HepG2 (cell line): Measurements from ENCODE around the gene THADA. TPM values are rescaled to one million over a fixed set of nuclear protein-coding genes. Genes with fewer than 3 reads are reported as not detected.

Experiments used
- DR1 ChIP-seq: sonication (generic); formaldehyde crosslinking; IDR thresholded peaks from 2 replicates; pipeline ENCODE4 v1.8.0; 2021; ENCODE audit warnings: mild to moderate bottlenecking, missing genetic modification reagents, inconsistent platforms
- HIC2 ChIP-seq: sonication (generic); formaldehyde crosslinking; IDR thresholded peaks from 2 replicates; pipeline ENCODE4 v1.9.0; 2022; ENCODE audit warnings: low read depth, missing genetic modification reagents
- HMGA1 ChIP-seq: sonication (generic); formaldehyde crosslinking; conservative IDR thresholded peaks from 2 replicates; pipeline ENCODE4 v1.4.0; 2020; ENCODE audit warnings: missing genetic modification reagents
- HNRNPH1 ChIP-seq: fragments of 200-400 bp; formaldehyde crosslinking; optimal IDR thresholded peaks from 2 replicates; pipeline ENCODE3; 2017; ENCODE audit warnings: mild to moderate bottlenecking, low read depth, low read length
- HNRNPUL1 ChIP-seq: fragments of 200-400 bp; formaldehyde crosslinking; IDR thresholded peaks from 2 replicates; pipeline ENCODE4 v1.6.1; 2017; ENCODE audit warnings: low read depth, mild to moderate bottlenecking, low read length, moderate library complexity
- MAX ChIP-seq: IDR thresholded peaks from 2 replicates; pipeline ENCODE4 v1.6.1; 2012; ENCODE audit warnings: inconsistent platforms
- MYPOP ChIP-seq: sonication (generic); formaldehyde crosslinking; IDR thresholded peaks from 2 replicates; pipeline ENCODE4 v1.8.1; 2023; ENCODE audit warnings: mild to moderate bottlenecking, moderate library complexity, missing genetic modification reagents
- NFE2L2 ChIP-seq: fragments of 150-350 bp; IDR thresholded peaks from 2 replicates; pipeline ENCODE4 v1.6.1; 2014; ENCODE audit warnings: low read length
- NFYB ChIP-seq: sonication (generic); formaldehyde crosslinking; IDR thresholded peaks from 2 replicates; pipeline ENCODE4 v1.4.0; 2020; ENCODE audit warnings: missing genetic modification reagents
- NR2F2 ChIP-seq: IDR thresholded peaks from 2 replicates; pipeline ENCODE4 v1.6.1; 2012; ENCODE audit warnings: low read depth, inconsistent platforms, borderline replicate concordance
- PHF20 ChIP-seq: sonication (generic); formaldehyde crosslinking; IDR thresholded peaks from 2 replicates; pipeline ENCODE4 v1.5.0; 2020; ENCODE audit warnings: mild to moderate bottlenecking, missing genetic modification reagents
- PREB ChIP-seq: sonication (generic); formaldehyde crosslinking; IDR thresholded peaks from 2 replicates; pipeline ENCODE4 v1.4.0; 2020; ENCODE audit warnings: missing genetic modification reagents
- REL ChIP-seq: sonication (generic); formaldehyde crosslinking; conservative IDR thresholded peaks from 2 replicates; pipeline ENCODE4 v1.8.0; 2022; ENCODE audit warnings: mild to moderate bottlenecking, missing genetic modification reagents, moderate library complexity
- SOX6 ChIP-seq, 2 experiments: fragments of 450-650 bp in 1 of 2; sonication (generic) in 1 of 2; formaldehyde crosslinking in 1 of 2; IDR thresholded peaks; 2 replicates each; pipeline versions ENCODE4 v1.4.0 to v1.6.1; 2017 to 2020; ENCODE audit warnings: antibody characterized with exemption in 1 of 2, mild to moderate bottlenecking in 1 of 2, missing genetic modification reagents in 1 of 2
- SUZ12 ChIP-seq: fragments of 150-350 bp; IDR thresholded peaks from 2 replicates; pipeline ENCODE4 v1.6.1; 2014; ENCODE audit warnings: low read depth, low read length
- TRIM24 ChIP-seq: sonication (generic); formaldehyde crosslinking; IDR thresholded peaks from 2 replicates; pipeline ENCODE4 v1.8.0; 2022; ENCODE audit warnings: mild to moderate bottlenecking, missing genetic modification reagents
- ZBTB7B ChIP-seq: sonication (generic); formaldehyde crosslinking; IDR thresholded peaks from 2 replicates; pipeline ENCODE4 v1.4.0; 2020; ENCODE audit warnings: missing genetic modification reagents
- ZFP1 ChIP-seq: IDR thresholded peaks from 2 replicates; pipeline ENCODE4 v1.6.1; 2016
- ZGPAT ChIP-seq: IDR thresholded peaks from 2 replicates; pipeline ENCODE4 v1.6.1; 2016; ENCODE audit warnings: mild to moderate bottlenecking
- ZNF143 ChIP-seq: sonication (generic); formaldehyde crosslinking; IDR thresholded peaks from 2 replicates; pipeline ENCODE4 v1.4.0; 2020; ENCODE audit warnings: missing genetic modification reagents
- ZNF264 ChIP-seq: sonication (generic); formaldehyde crosslinking; IDR thresholded peaks from 2 replicates; pipeline ENCODE4 v1.4.0; 2020; ENCODE audit warnings: missing genetic modification reagents
- ZNF513 ChIP-seq: sonication (generic); formaldehyde crosslinking; conservative IDR thresholded peaks from 2 replicates; pipeline ENCODE4 v1.5.0; 2020; ENCODE audit warnings: missing genetic modification reagents
- ZNF558 ChIP-seq: sonication (generic); formaldehyde crosslinking; IDR thresholded peaks from 2 replicates; pipeline ENCODE4 v1.9.0; 2022; ENCODE audit warnings: mild to moderate bottlenecking, missing genetic modification reagents, borderline replicate concordance
- ZNF737 ChIP-seq: sonication (generic); formaldehyde crosslinking; IDR thresholded peaks from 2 replicates; pipeline ENCODE4 v1.5.0; 2020; ENCODE audit warnings: missing genetic modification reagents, mild to moderate bottlenecking, borderline replicate concordance
- polyA plus RNA-seq, 8 experiments: library from polyadenylated mRNA; depleted of rRNA in 3 of 8; stranded (reverse) in 7 of 8; unstranded in 1 of 8; fragments of >200 nt; fragmentation: Illumina TruSeq in 4 of 8; extraction: Trizol in 4 of 8; gene quantifications; 2 replicates each; pipeline versions ENCODE4 v1.2.1 to v1.2.3, GENCODE V29; 2011 to 2016; ENCODE audit warnings: low read depth in 4 of 8, missing spikeins in 1 of 8, mixed read lengths in 1 of 8; ENCODE audit not compliant: insufficient read depth in 1 of 8
- total RNA-seq, 5 experiments: library from RNA; depleted of rRNA; stranded (reverse); fragments of >200 nt; fragmentation: Illumina TruSeq; extraction: Trizol; gene quantifications; 2 replicates each; pipeline ENCODE4 v1.2.3, GENCODE V29; 2016; ENCODE audit warnings: low read depth in 1 of 5

The THADA gene
- total and polyA plus RNA-seq, 2 of the 13 experiments (the other 11 are each of a cell fraction or from before 2014, with no cell fraction given), result 12.7 to 21.7 TPM

GRCh38 chr2:43637030-43637803, 41.4 kb upstream of the THADA start, which contains the start of gene PLEKHH2 (continued):
- TF ChIP-seq ZNF737 (CRISPR knock-in tag) (no peak), REL (CRISPR knock-in tag) (no peak), MYPOP (CRISPR knock-in tag) (0 out of 2 replicates have a peak, but pooled peaks have one; percentile 18), ZGPAT (CRISPR knock-in tag) (peak; percentile 86; the same call in 1 of the 2 replicates), NR2F2 (no peak), MAX (no peak), ZNF558 (peak; percentile 14; the same call in 1 of the 2 replicates), HNRNPUL1 (no peak), PREB (CRISPR knock-in tag) (no peak), ZNF143 (no peak), ZNF264 (CRISPR knock-in tag) (no peak), TRIM24 (no peak), NFYB (CRISPR knock-in tag) (peak; percentile 98), ZNF513 (0 out of 2 replicates have a peak, but pooled peaks have one; percentile 80), NFE2L2 (no peak), HNRNPH1 (no peak), HMGA1 (CRISPR knock-in tag) (no peak), ZBTB7B (no peak), ZFP1 (CRISPR knock-in tag) (no peak), PHF20 (CRISPR knock-in tag) (no peak), DR1 (CRISPR knock-in tag) (no peak), SUZ12 (no peak), SOX6 (IDR thresholded peaks at IDR 0.05) (no peak), SOX6 (CRISPR knock-in tag; IDR thresholded peaks at IDR 0.05) (peak; percentile 18; the same call in 1 of the 2 replicates), HIC2 (CRISPR knock-in tag) (no peak; the same call in 1 of the 2 replicates)
